Middle frontal gyrus (tissue), 1 donor: ENCODE measurements around the gene COMMD1.
"Not testable (repeated sequence)": the region's sequence is repeated elsewhere in the genome, so short reads cannot be mapped to it uniquely, and the experiment has no call there.

Experiments
- DNase-seq: peaks from one replicate; pipeline ENCODE4 v3.0.0-alpha.2; 2015; ENCODE audit warnings: low spot score; ENCODE audit errors: extremely low spot score

COMMD1 gene

DNA sequence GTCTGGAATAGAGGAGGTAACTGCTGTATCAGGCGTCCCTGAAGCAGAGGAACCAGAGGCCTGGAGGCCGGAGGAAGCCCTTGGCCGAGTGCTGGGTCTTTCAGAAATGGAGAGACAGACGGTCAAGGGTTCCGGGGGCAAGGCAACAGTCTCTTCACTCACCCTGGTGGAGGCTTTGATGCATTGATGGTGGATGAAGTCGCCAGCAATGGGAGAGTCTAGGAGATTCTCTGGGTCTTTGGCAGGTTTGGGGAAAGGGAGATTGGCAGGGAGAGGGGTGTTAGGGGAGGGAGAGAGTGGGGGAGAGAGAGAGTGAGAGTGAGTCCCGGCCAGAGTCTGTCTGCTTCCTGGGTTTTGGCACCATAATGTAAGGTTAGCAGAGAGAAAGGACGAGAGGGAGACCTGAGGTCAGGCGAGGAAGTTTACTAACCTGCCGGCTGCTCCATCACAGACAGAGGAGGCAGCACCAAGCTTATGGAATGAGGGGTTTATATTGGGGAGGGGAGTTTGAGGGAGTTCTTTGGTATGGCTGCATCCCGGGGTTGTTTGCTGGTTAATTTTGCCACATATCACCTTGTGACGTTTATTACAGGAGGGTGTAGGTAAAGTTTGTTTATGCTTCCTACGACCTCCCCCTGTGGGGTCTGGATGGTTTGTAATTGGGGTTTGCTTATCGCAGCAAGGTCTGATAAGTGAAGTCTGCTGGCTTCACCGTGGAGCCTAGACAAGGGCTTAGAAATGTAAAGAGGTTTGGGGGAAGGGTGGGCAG lies 19.6 kb downstream of the COMMD1 start:
- no peak for DNase-seq

DNA sequence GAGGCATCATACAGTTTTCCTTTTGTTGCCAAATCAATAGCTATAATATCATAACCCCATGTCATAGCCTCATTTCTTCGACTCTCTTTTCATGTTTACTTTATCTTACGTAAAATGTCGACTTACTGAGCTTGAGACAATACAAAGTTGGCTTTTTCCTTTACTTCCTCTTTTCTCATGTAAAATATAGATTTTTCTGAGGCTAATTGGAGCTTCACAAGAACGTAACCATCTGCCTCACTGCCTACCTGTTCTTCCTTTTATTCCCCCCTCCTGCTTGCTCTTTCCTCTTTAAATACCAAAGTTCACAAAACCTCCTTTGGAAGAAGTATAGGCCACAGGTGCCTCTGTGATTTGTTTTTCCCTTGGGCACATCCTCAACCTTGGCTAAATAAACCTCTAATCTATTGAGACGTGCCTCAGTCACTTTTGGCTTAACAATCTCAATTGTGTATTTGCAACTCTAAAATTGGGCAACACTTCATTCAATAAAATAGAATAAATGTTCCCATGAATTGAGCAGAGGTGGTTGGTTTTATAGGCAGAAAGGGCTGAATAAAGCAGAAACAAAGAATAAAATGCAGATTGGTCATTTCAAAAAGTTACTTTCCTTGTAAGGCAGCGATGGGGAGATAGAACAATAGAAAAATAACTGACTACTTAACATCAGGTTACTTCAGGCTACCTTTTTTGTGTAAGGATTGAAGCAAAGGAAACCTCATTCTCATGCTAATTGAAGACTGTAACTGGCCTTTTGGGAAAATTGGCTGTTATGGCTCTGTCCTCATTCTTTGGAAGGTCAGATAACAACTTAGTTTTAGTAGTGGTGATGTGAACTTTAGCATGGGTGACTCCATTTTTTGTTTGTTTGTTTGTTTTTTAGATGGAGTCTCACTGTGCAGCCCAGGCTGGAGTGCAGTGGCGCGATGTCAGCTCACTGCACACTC lies 21.3 kb downstream of the COMMD1 start:
- DNase-seq, result no peak

DNA sequence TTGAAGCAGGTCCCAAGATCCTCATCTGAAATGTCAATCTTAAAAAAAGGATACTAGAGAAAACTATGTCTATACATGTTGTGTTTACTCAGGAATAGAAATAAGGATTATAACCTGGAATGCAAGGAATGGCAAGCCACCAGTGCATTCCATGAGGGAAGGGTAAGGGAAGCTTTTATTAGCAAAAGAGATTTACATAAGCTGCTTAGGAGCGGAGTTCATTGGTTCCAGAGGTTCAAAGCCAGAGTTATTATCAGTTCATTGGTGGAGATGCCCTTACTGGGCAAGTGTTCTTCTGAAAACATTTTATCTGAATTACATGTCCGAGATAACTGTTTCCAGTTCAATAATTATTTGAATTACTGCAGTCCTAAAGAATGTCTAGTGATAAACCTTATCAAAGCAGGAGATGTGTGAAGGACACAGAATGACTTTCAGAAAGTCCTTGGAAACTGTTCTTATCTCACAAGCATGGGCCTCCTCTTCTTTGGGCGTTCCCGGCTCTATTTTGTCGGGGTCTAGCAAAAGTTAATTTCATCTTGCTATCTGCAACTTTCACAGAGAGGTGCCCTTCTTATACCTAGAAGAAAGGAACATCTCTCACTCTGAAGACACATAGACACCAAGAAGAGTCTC lies 23.5 kb downstream of the COMMD1 start:
- no peak for DNase-seq

DNA sequence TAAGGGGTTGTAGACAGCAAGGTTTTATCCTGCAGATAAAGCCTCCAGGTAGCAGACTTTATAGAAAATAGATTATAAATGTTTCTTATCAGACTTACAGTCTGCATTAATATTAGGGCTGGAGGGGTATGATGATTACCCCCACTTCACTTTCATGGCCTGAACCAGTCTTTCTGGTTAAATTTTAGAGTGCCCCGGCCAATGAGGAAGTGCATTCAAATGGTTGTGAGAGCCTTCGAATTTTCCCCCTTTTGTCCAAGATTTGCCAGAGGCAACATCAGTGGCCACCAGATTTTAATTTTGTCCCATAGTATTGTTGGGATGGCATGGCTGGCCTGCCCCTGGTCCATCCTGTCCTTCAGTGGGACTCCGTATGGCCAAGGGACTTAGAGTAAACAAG lies 31.6 kb downstream of the COMMD1 start:
- DNase-seq, result no peak

DNA sequence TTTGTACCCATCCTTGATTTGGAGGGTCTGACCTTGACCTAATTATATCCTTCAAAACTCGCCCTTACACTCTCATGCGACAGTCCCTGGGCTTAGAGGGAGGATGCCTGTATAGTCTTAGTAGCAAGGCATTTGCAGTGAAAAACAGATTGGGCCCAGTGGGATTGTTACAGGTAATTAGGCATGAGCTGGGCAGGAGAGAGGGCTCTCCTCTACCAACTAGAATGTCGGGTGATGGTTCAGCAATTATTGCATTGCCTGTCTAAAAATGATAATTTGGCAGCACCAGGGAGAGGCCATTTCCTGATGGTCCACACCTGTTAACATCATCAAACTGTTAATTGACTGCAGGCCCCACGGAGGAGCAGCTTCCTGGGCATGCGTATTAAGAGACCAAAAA lies 32.4 kb downstream of the COMMD1 start:
- no peak for DNase-seq

DNA sequence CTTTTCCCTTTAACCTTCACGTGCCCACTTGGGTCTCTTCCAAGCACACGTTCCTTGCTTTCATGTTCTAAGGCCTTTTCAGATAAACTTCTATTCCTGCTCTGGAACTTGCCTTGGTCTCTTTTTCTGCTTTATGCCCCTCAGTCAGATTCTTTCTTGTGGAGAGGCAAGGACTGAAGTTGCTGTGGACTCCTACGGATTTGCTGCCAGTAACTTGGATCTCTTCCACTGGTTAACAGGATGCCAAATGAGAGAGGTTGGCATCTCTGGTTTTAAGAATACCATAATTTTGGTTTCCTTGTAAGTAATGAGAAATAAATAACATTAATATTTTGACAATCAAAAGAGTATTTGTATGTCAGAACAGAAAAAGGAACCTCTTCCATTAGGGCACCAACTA lies 33.0 kb downstream of the COMMD1 start:
- no peak for DNase-seq

DNA sequence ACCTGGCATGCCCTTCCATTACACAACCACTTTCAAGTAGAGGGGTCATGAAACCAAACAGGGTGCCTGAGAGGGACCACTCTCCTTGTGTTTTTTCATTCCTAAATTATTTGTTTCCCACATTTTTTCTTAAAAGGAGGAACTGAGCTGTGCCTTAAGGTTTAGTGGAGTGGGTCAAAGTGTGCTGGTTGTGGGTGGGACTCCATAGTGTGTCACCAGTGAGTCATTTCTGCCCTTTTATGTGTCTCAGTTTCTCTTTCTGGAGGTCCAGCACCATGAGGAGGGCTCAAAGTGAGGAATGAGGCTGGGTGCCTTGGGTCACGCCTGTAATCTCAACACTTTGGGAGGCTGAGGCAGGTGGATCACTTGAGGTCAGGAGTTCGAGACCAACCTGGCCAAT lies 37.8 kb downstream of the COMMD1 start:
- no peak for DNase-seq

DNA sequence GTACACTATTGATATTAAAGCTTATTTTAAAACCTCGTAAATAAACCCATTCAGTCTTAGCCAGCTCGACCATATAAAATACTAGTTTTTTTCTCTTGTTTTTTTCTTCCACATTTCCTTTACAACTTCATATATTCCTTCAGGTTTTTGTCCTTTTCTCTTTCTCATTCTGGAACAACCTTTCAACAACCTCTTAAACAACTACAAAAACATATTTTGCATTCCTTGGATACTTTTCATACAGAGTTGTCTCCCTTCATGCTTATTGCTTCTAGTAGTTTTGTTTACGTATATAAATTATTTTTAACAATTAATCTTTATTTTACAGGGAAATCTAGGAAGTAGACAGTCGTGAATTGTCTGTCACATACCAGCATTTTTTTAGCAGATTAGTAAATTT lies 41.2 kb downstream of the COMMD1 start:
- DNase-seq, result no peak

DNA sequence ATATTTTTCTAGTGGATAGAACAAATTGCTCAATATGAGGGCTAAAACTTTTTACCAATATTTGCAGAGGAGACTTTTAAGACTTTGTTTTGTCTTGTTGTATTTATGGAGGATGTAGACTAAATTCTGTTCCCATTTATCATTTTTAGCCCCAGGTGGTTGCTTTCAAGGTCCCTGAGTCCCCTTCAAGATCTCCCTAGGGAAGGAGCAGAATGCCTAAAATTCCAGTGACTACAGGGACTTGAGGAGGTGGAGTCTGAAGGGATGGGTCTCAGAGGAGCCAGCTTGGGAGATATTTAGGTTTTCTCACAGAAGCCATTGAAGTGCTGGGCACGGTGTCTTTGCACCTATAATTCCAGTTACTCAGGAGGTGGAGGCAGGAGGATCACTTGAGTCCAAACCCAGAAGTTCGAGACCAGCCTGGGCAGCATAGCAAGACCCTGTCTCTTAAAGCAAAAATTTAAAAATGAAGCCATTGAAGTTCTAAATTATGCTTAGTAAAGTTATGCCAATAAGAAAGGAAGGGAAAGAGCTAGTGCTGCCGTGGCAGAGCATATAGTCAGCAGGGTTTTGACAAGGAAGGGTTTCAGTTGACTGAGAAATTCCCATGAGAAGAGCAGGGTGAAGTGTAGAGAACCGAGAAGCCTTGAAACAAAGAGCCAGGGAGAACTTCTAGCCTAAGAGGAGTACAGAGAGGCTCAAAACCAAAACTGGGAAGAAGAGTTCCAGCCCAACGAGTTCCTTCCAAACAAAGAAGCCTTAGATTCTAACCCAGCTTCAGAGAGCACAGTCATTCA lies 43.4 kb downstream of the COMMD1 start:
- no peak for DNase-seq

DNA sequence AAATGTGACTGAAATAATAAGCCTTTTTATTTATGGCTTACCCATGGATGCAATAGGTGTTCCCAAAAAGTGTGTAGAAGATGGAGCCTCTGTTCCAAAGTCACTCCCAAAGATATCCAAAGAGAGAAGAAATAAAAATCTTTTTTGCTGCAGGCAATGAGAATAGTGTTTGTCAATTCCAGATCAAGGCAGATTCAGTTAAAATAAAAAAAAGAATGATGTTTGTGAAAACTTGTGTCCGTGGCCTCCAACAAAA lies 43.9 kb downstream of the COMMD1 start:
- DNase-seq, result no peak

DNA sequence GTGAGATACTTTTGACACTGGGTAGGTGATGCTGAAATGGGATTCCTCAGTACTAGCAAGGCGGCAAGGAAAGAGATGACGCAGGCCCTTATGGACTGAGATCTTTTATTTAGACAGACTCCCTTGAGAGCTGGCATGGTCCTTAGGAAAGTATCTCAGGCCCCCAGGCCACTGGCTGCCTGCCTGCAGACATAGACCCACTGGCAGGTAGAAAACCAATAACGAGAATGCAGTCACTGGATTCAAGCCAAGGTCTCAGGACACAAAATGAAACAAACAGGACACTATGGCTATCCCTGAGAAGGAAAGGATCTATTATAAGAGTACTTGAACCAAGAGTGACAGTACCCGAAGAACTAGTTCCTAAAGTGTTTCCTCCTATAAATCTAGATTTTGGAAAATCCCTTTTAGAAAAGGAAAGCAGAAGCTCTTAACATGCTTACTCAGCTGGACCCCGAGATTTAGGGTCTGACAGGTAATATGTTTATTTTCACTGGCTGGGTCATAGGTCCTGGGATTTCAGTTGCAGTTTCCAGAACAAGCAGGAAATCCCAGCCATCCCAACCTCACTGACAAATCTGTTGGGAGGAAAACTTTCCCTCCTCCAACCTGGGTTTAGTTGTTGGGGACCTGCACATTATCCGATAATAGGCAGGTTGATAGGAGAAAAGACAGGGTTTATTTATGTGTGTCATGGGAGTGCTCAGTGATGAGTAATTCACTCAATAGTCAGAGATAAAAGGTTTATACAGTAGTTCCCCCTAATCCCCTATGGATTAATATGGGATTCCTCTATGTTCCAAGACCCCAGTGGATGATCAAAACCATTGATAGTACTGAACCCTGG lies 44.5 kb downstream of the COMMD1 start:
- no peak for DNase-seq

DNA sequence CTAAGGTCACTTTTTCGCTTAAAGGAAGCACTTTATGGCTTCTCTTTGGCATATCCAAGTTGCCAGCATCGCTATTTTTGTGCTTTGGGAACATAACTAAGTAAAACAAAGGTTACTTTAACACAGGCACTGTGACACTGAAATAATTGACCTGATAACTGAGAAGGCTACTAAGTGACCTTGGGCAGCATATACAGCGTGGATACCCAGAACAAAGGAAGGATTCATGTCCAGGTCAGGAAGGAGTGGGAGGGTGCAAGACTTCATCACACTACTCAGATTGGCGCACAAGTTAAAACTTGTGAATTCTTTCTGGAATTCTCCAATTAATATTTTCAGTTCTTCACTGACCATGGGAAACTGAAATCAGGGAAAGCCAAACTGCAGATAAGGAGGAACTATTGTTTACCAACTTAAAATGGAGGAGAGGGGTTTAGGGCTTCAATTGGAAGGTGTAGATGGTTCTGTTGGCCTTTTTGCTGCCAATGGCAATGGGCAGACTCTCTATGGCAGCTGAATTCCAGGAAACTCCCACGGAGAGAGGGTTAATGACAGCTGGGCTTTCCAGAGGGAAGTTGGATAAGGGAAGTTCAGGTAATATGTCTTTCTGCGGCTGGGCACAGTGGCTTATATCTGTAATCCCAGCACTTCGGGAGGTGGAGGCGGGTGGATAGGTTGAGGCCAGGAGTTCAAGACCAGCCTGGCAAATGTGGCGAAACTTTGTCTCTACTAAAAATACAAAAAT lies 45.3 kb downstream of the COMMD1 start:
- DNase-seq, result no peak

DNA sequence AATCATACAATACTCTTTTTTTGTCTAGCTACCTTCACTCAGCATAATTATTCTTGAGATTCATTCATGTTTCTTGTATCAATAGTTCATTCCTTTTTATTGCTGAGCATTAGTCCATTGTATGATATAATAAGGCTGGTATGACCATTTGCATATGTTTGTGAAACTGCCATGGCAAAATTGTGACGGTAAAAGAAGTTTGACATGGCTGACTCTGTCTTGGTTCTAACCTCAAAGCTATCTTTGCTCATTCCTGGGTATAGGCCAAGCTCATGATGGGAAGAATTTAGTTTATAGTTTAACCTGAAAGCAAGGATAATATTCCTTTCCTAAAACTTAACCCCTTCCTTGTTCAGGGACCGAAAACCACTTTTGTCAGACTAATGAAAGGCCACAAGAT lies 46.4 kb downstream of the COMMD1 start:
- no peak for DNase-seq

DNA sequence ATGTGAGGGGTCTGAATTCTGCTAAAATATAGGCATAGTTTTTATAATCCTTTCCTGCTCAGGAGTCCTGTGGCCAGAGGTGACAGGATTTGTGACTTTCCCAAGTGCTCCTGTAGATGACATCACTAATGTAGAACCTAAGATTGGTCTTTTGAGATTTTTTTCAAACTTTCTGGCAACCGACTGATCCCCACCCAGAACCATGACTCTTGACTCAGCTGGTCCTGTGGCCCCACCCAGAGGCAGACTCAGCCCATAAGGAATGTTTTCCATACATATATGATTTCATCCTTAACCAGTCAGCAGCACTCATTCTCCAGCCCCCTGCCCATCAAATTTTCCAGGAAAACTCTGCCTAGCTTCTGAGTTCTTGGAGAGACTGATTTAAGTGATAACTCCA lies 46.8 kb downstream of the COMMD1 start:
- no peak for DNase-seq

DNA sequence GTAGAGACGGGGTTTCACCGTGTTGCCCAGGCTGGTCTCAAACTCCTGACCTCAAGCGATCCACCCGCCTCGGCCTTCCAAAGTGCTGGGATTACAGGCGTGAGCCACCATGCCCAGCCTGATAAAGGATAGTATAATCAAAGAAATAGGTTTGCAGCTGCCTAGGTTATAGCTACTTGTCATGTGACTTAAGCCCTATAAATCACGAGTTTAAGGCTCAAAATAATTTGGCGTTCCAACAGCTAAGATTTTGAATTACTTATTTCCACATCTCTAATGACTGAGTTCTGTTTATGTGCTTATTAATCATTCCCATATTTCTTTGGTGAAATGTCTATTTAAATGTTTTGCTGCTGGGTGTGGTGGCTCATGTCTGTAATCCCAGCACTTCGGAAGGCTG lies 49.4 kb downstream of the COMMD1 start:
- DNase-seq, result not testable (repeated sequence)

DNA sequence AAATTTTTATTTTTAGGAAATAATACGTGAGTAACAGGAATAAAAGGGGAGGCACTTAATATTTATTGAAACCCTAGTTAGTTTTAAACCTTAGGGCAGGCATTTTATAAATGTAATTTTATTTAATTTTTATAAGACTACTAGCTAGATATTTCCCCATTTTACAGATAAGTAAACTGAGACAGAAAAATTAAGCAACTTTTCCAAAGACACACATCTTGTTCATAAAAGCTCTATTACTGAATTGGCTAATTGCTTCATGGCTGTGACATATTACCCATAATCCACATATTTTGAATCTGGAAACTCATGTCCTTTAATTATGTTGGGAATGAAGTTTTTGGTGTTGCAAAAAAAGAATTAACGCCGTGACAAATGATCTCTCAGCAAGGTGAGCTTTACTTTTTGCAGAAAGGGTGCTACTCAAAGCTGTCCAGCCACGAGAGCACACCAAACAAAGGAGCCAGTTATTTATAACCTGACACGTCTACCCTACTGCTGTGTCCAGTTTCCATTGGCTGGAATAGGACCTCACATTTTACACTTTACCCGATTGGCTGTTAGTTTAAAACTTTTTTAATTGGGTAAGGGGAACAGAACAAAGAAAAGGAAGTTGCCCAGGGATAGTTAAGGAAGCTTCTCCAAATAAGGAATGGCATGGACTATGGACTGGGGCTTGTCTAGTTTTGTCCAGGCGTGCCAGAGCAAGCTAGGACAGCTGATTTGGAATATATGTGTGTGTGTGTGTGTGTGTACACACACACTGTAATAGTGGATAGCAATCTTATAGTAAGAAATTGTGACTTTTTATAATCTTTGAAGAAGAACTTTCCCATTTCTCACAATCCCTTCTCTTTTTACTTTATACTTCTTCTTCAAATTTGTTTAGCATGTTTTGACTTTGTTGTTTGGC lies 54.2 kb downstream of the COMMD1 start:
- no peak for DNase-seq

DNA sequence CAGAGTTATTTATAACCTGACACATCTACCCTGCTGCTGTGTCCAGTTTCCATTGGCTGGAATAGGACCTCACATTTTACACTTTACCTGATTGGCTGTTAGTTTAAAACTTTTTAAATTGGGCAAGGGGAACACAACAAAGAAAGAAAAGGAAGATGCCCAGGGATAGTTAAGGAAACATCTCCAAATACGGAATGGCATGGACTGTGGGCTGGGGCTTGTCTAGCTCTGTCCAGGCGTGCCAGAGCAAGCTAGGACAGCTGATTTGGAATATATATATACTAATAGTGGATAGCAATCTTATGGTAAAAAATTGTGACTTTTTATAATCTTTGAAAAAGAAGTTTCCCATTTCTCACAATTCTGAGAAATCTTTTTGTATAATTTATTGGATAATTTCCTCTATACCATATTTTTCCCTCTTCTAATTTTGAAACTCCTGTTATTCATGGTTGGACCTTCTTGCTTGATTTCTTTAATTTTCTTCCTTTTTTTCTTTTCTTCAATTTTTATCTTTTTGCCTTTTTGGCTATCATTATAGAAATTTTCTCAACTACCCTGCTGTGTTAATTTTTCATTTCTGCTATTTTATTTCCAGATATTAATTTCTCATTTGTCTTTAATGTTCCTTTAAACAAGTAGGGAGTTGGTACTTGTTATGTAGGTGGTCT lies 55.9 kb downstream of the COMMD1 start:
- DNase-seq, result no peak
